Mammary epithelial cell (primary cell): ENCODE results near the gene SAPCD1.

Source experiments
- EZH2 ChIP-seq: IDR thresholded peaks from 2 replicates; pipeline ENCODE4 v1.6.1; 2012; ENCODE audit warnings: low read length, inconsistent platforms, borderline replicate concordance
- TF ChIP-seq, protein P1 (sequence below), 2 donors: IDR thresholded peaks in 1 of 2; conservative IDR thresholded peaks in 1 of 2; 2 replicates each; pipeline ENCODE4 v1.5.1; 2011 to 2012; ENCODE audit warnings: inconsistent platforms in 2 of 2, low read length in 2 of 2, mild to moderate bottlenecking in 2 of 2, control low read depth in 1 of 2, low read depth in 1 of 2; ENCODE audit not compliant: insufficient read depth in 1 of 2; ENCODE audit errors: extremely low read depth in 1 of 2

DNA sequence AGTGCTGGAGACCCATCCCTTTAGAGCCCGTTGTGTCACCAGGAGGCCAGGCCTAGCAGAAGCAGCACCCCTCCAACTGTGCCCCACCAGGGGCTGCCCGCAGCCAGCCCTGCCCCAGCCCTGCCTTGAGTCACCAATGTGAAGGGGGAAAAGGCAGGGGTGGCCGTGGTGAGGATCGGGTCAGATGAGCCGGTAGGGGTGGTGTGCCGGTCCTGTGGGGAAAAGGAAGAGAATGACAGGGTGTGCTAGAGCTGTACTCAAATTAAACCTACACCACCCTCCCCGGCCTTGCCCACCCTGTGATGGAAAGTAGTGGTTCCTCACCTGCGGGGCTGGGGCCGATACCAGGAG lies 3.1 kb downstream of the SAPCD1 start:
- TF ChIP-seq, protein P1, sequence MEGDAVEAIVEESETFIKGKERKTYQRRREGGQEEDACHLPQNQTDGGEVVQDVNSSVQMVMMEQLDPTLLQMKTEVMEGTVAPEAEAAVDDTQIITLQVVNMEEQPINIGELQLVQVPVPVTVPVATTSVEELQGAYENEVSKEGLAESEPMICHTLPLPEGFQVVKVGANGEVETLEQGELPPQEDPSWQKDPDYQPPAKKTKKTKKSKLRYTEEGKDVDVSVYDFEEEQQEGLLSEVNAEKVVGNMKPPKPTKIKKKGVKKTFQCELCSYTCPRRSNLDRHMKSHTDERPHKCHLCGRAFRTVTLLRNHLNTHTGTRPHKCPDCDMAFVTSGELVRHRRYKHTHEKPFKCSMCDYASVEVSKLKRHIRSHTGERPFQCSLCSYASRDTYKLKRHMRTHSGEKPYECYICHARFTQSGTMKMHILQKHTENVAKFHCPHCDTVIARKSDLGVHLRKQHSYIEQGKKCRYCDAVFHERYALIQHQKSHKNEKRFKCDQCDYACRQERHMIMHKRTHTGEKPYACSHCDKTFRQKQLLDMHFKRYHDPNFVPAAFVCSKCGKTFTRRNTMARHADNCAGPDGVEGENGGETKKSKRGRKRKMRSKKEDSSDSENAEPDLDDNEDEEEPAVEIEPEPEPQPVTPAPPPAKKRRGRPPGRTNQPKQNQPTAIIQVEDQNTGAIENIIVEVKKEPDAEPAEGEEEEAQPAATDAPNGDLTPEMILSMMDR (conservative IDR thresholded peaks at IDR 0.05 in 1 of 2, IDR thresholded peaks at IDR 0.05 in 1 of 2; ENCODE audit: extremely low read depth in 1 of 2, insufficient read depth in 1 of 2, low read depth in 1 of 2, low read length in 2 of 2) = no peak
- TF ChIP-seq EZH2 = no peak
